ENCODE measurements around the gene GAS6.
A peak's percentile ranks its signal among the peaks of the same experiment; 100 is the strongest.

The GAS6 gene

GRCh38 chr13:113816254-113816929 lies 47.5 kb downstream of the GAS6 start:
- no peak for ATAC-seq
- TF ChIP-seq, protein P1, sequence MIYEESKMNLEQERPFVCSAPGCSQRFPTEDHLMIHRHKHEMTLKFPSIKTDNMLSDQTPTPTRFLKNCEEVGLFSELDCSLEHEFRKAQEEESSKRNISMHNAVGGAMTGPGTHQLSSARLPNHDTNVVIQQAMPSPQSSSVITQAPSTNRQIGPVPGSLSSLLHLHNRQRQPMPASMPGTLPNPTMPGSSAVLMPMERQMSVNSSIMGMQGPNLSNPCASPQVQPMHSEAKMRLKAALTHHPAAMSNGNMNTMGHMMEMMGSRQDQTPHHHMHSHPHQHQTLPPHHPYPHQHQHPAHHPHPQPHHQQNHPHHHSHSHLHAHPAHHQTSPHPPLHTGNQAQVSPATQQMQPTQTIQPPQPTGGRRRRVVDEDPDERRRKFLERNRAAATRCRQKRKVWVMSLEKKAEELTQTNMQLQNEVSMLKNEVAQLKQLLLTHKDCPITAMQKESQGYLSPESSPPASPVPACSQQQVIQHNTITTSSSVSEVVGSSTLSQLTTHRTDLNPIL (CRISPR knock-in tag; IDR thresholded peaks at IDR 0.05; ENCODE audit: low read depth) = no peak
- TF ChIP-seq ZNF565 (CRISPR knock-in tag; conservative IDR thresholded peaks at IDR 0.05; ENCODE audit: low read depth) = no peak
- TF ChIP-seq, protein P2, sequence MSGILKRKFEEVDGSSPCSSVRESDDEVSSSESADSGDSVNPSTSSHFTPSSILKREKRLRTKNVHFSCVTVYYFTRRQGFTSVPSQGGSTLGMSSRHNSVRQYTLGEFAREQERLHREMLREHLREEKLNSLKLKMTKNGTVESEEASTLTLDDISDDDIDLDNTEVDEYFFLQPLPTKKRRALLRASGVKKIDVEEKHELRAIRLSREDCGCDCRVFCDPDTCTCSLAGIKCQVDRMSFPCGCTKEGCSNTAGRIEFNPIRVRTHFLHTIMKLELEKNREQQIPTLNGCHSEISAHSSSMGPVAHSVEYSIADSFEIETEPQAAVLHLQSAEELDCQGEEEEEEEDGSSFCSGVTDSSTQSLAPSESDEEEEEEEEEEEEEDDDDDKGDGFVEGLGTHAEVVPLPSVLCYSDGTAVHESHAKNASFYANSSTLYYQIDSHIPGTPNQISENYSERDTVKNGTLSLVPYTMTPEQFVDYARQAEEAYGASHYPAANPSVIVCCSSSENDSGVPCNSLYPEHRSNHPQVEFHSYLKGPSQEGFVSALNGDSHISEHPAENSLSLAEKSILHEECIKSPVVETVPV (CRISPR knock-in tag; IDR thresholded peaks at IDR 0.05) = no peak
- TF ChIP-seq BACH2 (CRISPR knock-in tag; IDR thresholded peaks at IDR 0.05; ENCODE audit: borderline replicate concordance) = no peak
- TF ChIP-seq ZFP3 (CRISPR knock-in tag; IDR thresholded peaks at IDR 0.05) = no peak

DNA sequence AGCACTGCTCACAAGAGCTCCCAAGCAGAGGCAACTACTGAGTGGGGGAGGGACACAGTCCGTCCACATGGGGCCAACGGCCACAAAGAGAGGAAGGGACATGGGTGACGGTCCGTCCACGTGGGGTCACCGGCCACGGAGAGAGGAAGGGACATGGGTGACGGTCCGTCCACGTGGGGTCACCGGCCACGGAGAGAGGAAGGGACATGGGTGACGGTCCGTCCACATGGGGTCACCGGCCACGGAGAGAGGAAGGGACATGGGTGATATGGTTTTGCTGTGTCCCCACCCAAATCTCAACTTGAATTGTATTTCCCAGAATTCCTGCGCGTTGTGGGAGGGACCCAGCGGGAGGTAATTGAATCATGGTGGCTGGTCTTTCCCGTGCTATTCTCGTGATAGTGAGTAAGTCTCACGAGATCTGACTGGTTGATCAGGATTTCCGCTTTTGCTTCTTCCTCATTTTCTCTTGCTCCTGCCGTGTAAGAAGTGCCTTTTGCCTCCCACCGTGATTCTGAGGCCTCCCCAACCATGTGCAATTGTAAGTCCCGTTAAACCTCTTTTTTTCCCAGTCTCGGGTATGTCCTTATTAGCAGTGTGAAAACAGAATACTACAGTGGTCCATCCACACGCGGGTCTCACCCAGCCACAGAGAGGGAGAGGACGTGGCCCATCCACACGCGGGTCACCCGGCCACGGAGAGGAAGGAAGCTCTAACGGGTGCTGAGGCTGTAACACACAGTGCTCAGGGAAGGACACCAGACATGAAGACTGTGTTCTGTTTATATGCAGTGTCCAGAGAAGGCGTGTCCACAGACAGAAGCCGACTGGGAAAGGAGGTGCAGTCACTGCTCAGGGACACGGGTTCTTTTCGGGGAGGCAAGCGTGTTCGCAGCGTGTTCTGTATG lies 48.5 kb downstream of the GAS6 start:
- no peak for ATAC-seq
- TF ChIP-seq POU6F1 (CRISPR knock-in tag; IDR thresholded peaks at IDR 0.05; ENCODE audit: borderline replicate concordance, low read depth) (no peak), ZNF565 (CRISPR knock-in tag; conservative IDR thresholded peaks at IDR 0.05; ENCODE audit: low read depth) (no peak), PPARA (CRISPR knock-in tag; IDR thresholded peaks at IDR 0.05; ENCODE audit: borderline replicate concordance) (no peak), OSR1 (CRISPR knock-in tag; IDR thresholded peaks at IDR 0.05) (no peak), TOX (CRISPR knock-in tag; IDR thresholded peaks at IDR 0.05; ENCODE audit: borderline replicate concordance) (no peak), ISL1 (CRISPR knock-in tag; IDR thresholded peaks at IDR 0.05) (no peak), CSDC2 (CRISPR knock-in tag; IDR thresholded peaks at IDR 0.05) (no peak), RARB (CRISPR knock-in tag; IDR thresholded peaks at IDR 0.05) (no peak), ZC3H10 (CRISPR knock-in tag; IDR thresholded peaks at IDR 0.05) (no peak), ZNF70 (CRISPR knock-in tag; IDR thresholded peaks at IDR 0.05) (no peak), SNAI2 (CRISPR knock-in tag; IDR thresholded peaks at IDR 0.05) (no peak), ARNTL (CRISPR knock-in tag; IDR thresholded peaks at IDR 0.05; ENCODE audit: borderline replicate concordance, low read depth) (no peak)
- TF ChIP-seq, protein P3, sequence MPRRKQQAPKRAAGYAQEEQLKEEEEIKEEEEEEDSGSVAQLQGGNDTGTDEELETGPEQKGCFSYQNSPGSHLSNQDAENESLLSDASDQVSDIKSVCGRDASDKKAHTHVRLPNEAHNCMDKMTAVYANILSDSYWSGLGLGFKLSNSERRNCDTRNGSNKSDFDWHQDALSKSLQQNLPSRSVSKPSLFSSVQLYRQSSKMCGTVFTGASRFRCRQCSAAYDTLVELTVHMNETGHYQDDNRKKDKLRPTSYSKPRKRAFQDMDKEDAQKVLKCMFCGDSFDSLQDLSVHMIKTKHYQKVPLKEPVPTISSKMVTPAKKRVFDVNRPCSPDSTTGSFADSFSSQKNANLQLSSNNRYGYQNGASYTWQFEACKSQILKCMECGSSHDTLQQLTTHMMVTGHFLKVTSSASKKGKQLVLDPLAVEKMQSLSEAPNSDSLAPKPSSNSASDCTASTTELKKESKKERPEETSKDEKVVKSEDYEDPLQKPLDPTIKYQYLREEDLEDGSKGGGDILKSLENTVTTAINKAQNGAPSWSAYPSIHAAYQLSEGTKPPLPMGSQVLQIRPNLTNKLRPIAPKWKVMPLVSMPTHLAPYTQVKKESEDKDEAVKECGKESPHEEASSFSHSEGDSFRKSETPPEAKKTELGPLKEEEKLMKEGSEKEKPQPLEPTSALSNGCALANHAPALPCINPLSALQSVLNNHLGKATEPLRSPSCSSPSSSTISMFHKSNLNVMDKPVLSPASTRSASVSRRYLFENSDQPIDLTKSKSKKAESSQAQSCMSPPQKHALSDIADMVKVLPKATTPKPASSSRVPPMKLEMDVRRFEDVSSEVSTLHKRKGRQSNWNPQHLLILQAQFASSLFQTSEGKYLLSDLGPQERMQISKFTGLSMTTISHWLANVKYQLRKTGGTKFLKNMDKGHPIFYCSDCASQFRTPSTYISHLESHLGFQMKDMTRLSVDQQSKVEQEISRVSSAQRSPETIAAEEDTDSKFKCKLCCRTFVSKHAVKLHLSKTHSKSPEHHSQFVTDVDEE (CRISPR knock-in tag; IDR thresholded peaks at IDR 0.05) = no peak

DNA sequence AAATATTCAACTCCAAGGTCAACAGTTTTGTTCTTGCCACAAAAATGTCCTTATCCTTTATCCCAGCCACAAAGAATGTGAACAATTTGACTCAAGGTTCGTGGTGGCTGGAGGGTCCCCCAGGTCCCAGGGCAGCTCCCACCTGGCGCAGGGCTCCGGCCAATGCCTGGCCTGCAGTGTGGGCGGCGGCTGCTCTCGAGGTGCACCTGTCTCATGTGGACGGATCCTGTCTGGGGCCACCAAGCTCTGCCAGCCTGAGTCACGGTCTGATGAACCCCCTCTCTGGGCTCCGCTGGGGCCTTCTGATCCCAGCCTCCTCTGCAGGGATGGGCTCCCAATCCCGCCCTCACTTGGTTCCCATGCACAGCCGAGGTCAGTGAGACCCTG lies 49.4 kb downstream of the GAS6 start:
- ATAC-seq = peak; percentile 7; the same call in 1 of the 3 replicates
- TF ChIP-seq ISL1 (CRISPR knock-in tag; IDR thresholded peaks at IDR 0.05) (no peak), ZC3H10 (CRISPR knock-in tag; IDR thresholded peaks at IDR 0.05) (no peak), TCF4 (CRISPR knock-in tag; IDR thresholded peaks at IDR 0.05; ENCODE audit: borderline replicate concordance) (no peak), ESRRG (CRISPR knock-in tag; IDR thresholded peaks at IDR 0.05) (no peak), ZNF8 (CRISPR knock-in tag; IDR thresholded peaks at IDR 0.05) (no peak), PPARA (CRISPR knock-in tag; IDR thresholded peaks at IDR 0.05; ENCODE audit: borderline replicate concordance) (no peak), ZNF565 (CRISPR knock-in tag; conservative IDR thresholded peaks at IDR 0.05; ENCODE audit: low read depth) (no peak), ZNF70 (CRISPR knock-in tag; IDR thresholded peaks at IDR 0.05) (no peak), BACH2 (CRISPR knock-in tag; IDR thresholded peaks at IDR 0.05; ENCODE audit: borderline replicate concordance) (no peak), TOX (CRISPR knock-in tag; IDR thresholded peaks at IDR 0.05; ENCODE audit: borderline replicate concordance) (no peak), SNAI2 (CRISPR knock-in tag; IDR thresholded peaks at IDR 0.05) (no peak), CSDC2 (CRISPR knock-in tag; IDR thresholded peaks at IDR 0.05) (no peak), ZFP30 (CRISPR knock-in tag; IDR thresholded peaks at IDR 0.05) (no peak), ARNTL (CRISPR knock-in tag; IDR thresholded peaks at IDR 0.05; ENCODE audit: borderline replicate concordance, low read depth) (no peak)
- TF ChIP-seq, protein P1 (CRISPR knock-in tag; IDR thresholded peaks at IDR 0.05; ENCODE audit: low read depth) = no peak
- TF ChIP-seq, protein P4, sequence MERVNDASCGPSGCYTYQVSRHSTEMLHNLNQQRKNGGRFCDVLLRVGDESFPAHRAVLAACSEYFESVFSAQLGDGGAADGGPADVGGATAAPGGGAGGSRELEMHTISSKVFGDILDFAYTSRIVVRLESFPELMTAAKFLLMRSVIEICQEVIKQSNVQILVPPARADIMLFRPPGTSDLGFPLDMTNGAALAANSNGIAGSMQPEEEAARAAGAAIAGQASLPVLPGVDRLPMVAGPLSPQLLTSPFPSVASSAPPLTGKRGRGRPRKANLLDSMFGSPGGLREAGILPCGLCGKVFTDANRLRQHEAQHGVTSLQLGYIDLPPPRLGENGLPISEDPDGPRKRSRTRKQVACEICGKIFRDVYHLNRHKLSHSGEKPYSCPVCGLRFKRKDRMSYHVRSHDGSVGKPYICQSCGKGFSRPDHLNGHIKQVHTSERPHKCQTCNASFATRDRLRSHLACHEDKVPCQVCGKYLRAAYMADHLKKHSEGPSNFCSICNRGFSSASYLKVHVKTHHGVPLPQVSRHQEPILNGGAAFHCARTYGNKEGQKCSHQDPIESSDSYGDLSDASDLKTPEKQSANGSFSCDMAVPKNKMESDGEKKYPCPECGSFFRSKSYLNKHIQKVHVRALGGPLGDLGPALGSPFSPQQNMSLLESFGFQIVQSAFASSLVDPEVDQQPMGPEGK (CRISPR knock-in tag; IDR thresholded peaks at IDR 0.05; ENCODE audit: borderline replicate concordance) = no peak

All from SK-N-SH treated with all-trans-retinoic acid at 6 μM for 48 hours (cell line).